Adrenal gland (tissue), 5 donors: ENCODE data around the gene RTL10.

ENCODE experiments used
- CTCF ChIP-seq, 6 experiments: fragments of 450-650 bp in 4 of 6; fragments of 200-600 bp in 2 of 6; sonication (generic) in 1 of 6; IDR thresholded peaks; 1 replicate in 5 of 6; 2 replicates in 1 of 6; pipeline versions ENCODE4 v1.5.1 to v1.8.0; 2016 to 2021; ENCODE audit warnings: antibody characterized with exemption in 6 of 6, mild to moderate bottlenecking in 2 of 6, moderate library complexity in 1 of 6
- POLR2A ChIP-seq, 2 donors: fragments of 450-650 bp; IDR thresholded peaks; one replicate each; pipeline ENCODE4 v1.6.1; 2017; ENCODE audit warnings: antibody characterized with exemption in 2 of 2, mild to moderate bottlenecking in 2 of 2, moderate library complexity in 1 of 2
- donor health status: DM: no; HTN: no; CAD: no.

GRCh38 chr22:19895160-19895849, 40.6 kb upstream of the RTL10 start:
- TF ChIP-seq CTCF (IDR thresholded peaks at IDR 0.05) (no peak), POLR2A (IDR thresholded peaks at IDR 0.05) (no peak)
